Mucosa of descending colon (tissue), 3 donors: ENCODE results near the gene CDKAL1. TPM values are rescaled to one million over a fixed set of nuclear protein-coding genes. Genes with fewer than 3 reads are reported as not detected.

Source experiments
- ATAC-seq: fragments of 200-7000 bp; cut with Tn5 transposase; one replicate; pipeline ENCODE4 v1.9.1; 2020; ENCODE audit warnings: mild to moderate bottlenecking, moderate library complexity
- DNase-seq, 3 donors: peaks; one replicate each; pipeline ENCODE4 v3.0.0-alpha.2; 2020
- H3K36me3 ChIP-seq: fragments of 200-600 bp; one replicate; pipeline ENCODE4 v1.8.0; 2021; ENCODE audit warnings: low read depth, mild to moderate bottlenecking
- H3K4me1 ChIP-seq: fragments of 200-600 bp; one replicate; pipeline ENCODE4 v1.8.0; 2021; ENCODE audit warnings: low read depth, mild to moderate bottlenecking
- H3K4me3 ChIP-seq: fragments of 200-600 bp; one replicate; pipeline ENCODE4 v1.8.0; 2021; ENCODE audit warnings: mild to moderate bottlenecking
- H3K9me3 ChIP-seq: fragments of 200-600 bp; one replicate; pipeline ENCODE4 v1.8.0; 2021; ENCODE audit warnings: mild to moderate bottlenecking
- intact Hi-C, 2 donors: fragments of 100-400 bp; cut with DNase I in 1 of 2; cut with micrococcal nuclease in 1 of 2; formaldehyde crosslinking; loops; one replicate each; pipeline versions ENCODE4 v1.11.0 to v1.11.1; 2022; cut with DNase I, micrococcal nuclease
- total RNA-seq, 3 donors: library from RNA; stranded (reverse); fragmentation: NEBNext Ultra II Directional in 2 of 3; extraction: Animal tissue kit (Norgen Biotek cat#: 25700) in 2 of 3; gene quantifications; one replicate each; pipeline versions ENCODE4 v1.2.1 to v1.2.4, GENCODE V29; 2021 to 2023
- TF ChIP-seq, protein P1 (sequence below): fragments of 200-600 bp; IDR thresholded peaks from one replicate; pipeline ENCODE4 v1.8.0; 2022; ENCODE audit warnings: antibody characterized with exemption, mild to moderate bottlenecking
- donor health status: DM: no; HTN: no; CAD: no; lungs with moderate emphysema.
- donor health status: DM: no; HTN: no; CAD: no.
- donor health status: DM: no; HTN: yes; CAD: no.

CDKAL1 gene
- total RNA-seq, 3 donors from 2014 or later = 13.4 to 15.5 (median 15.3) TPM

DNA sequence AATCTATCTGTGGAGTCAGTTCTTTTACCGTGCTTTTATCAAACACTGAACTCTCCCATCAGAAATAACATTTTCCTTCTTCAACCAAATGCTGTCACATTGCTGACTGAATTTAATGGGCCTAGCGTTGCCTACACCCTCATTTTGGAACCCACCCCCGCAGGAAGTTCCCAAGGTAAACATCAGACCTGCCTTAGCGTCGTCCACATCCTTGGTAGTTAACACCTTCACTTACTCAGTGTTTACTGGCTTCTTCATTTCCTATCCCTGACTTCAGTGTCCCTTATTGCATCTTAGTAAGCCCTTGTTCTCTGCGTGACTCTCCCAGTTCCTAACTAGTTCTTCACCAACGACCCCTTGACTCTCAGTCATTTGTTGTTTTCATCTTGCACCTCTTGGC, 567.9 kb downstream of the CDKAL1 start:
- H3K9me3 ChIP-seq = no peaks in the 10 kb centered on the region
- ATAC-seq = peak; percentile 55
- no peaks in the 10 kb centered on the region for H3K4me1 ChIP-seq
- DNase-seq = no peak
- no peak overlapping the region for H3K4me3 ChIP-seq
- no peaks in the 10 kb centered on the region for H3K36me3 ChIP-seq
- TF ChIP-seq, protein P1, sequence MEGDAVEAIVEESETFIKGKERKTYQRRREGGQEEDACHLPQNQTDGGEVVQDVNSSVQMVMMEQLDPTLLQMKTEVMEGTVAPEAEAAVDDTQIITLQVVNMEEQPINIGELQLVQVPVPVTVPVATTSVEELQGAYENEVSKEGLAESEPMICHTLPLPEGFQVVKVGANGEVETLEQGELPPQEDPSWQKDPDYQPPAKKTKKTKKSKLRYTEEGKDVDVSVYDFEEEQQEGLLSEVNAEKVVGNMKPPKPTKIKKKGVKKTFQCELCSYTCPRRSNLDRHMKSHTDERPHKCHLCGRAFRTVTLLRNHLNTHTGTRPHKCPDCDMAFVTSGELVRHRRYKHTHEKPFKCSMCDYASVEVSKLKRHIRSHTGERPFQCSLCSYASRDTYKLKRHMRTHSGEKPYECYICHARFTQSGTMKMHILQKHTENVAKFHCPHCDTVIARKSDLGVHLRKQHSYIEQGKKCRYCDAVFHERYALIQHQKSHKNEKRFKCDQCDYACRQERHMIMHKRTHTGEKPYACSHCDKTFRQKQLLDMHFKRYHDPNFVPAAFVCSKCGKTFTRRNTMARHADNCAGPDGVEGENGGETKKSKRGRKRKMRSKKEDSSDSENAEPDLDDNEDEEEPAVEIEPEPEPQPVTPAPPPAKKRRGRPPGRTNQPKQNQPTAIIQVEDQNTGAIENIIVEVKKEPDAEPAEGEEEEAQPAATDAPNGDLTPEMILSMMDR = no peak
- intact Hi-C loops = no loop called here

DNA sequence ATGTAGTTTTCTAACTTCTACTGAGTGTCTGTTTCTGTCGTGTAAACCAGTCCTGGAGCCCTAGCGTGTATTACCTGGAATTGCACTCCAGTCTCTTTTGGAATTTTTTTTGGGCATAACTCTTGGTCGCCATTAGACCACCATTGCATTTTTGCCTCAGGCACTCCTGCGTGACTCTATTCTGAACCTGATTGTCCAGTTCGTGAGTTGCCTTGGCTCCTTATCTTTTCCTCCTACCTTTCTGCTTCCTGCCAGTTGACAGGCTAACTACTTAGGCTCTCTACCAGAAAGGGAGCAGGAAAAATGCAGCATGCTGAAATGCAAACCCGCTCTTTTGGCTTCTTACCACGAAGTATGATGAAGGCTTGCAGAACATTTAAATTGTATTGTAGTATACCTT, 568.4 kb downstream of the CDKAL1 start:
- ATAC-seq (no peak), DNase-seq (no peak)
- Histone ChIP-seq H3K4me3 (no peak overlapping the region), H3K9me3 (no peaks in the 10 kb centered on the region), H3K36me3 (no peaks in the 10 kb centered on the region), H3K4me1 (no peaks in the 10 kb centered on the region)
- TF ChIP-seq, protein P1 = no peak
- intact Hi-C loops = no loop called here

DNA sequence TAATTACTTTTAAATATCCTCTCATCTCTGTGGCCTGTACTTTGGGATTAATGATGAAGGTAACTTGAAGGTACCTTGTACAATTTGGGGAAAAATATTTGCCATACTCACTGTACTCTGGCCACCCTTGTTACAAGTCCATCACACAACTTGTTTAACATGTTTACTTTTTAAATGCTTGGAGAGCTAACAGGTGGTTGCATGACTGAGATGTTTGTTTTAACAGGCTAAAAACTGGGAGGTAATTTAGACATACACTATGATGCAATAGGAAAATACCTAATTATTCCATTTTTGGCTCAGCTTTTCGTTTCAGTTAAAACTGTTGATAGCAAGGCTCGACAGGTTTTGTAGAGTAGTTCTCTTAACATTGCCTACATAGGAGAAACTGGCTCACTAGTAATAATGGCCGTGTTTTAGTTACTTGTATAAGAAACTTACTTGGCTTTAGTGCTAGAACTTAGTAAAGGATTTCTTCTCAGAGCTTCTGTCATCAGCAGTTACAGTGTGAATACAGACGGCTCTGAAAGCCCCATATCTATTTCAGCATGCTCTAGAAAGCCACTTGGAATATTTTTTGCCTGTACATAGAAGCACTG, 569.5 kb downstream of the CDKAL1 start:
- peak; percentile 45 for ATAC-seq

DNA sequence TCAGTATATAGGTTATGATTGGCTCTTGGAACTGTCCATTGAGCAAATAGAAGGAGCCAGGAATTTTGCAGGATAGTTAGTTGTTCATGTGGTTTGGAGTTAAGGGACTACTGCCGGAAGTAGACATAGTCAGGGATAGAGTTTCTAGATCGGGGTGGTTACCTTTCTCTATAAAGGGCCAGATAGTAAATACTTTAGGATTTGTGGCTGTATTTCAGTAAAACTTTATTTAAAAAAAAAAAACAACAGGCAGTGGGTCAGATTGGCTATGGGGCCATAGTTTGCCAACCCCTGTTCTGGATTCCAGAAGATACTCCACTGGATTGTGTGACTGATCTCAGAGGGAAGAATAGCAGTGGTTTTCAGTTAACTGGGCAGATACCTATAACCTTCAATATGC, 570.0 kb downstream of the CDKAL1 start:
- no peak for DNase-seq
- Histone ChIP-seq H3K4me1 (no peaks in the 10 kb centered on the region), H3K9me3 (no peaks in the 10 kb centered on the region), H3K4me3 (no peak overlapping the region), H3K36me3 (no peaks in the 10 kb centered on the region)
- TF ChIP-seq, protein P1 = no peak
- intact Hi-C loops = no loop called here
- ATAC-seq = no peak

More for the DNA sequence above, 569.5 kb downstream of the CDKAL1 start:
- no peak overlapping the region for H3K4me3 ChIP-seq
- H3K36me3 ChIP-seq = no peaks in the 10 kb centered on the region
- H3K9me3 ChIP-seq = no peaks in the 10 kb centered on the region
- intact Hi-C loops = no loop called here
- no peak for DNase-seq
- TF ChIP-seq, protein P1 = no peak
- no peaks in the 10 kb centered on the region for H3K4me1 ChIP-seq

DNA sequence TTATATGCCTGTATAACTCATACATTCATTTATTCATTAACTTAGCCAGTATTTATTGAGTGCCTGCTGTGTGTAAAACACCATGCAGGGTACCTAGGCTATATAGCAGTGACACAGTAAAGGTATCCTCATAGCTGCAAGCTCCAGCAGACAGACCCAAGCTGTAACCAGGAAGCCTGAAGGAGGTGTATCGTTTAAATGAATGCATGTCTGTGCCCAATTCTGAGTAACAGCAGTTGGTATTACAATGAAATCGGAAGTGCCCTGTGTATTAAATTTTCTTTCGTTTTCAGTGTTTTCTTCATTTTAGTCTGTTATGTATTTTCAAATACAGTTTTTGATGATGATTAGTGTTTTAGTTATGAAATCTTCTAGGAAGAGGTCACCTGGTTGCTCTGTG, 573.5 kb downstream of the CDKAL1 start:
- TF ChIP-seq, protein P1 = no peak
- H3K4me3 ChIP-seq = no peak overlapping the region
- H3K9me3 ChIP-seq = no peaks in the 10 kb centered on the region
- DNase-seq (no peak), ATAC-seq (no peak)
- intact Hi-C loops = no loop called here
- no peaks in the 10 kb centered on the region for H3K36me3 ChIP-seq
- no peaks in the 10 kb centered on the region for H3K4me1 ChIP-seq
